Epidermal melanocyte (primary cell): ENCODE data around the gene GPATCH2.

ENCODE experiments used
- DNase-seq: peaks from one replicate; pipeline ENCODE4 v3.0.0; 2011; ENCODE audit warnings: low spot score; ENCODE audit not compliant: insufficient read length

The GPATCH2 gene

DNA sequence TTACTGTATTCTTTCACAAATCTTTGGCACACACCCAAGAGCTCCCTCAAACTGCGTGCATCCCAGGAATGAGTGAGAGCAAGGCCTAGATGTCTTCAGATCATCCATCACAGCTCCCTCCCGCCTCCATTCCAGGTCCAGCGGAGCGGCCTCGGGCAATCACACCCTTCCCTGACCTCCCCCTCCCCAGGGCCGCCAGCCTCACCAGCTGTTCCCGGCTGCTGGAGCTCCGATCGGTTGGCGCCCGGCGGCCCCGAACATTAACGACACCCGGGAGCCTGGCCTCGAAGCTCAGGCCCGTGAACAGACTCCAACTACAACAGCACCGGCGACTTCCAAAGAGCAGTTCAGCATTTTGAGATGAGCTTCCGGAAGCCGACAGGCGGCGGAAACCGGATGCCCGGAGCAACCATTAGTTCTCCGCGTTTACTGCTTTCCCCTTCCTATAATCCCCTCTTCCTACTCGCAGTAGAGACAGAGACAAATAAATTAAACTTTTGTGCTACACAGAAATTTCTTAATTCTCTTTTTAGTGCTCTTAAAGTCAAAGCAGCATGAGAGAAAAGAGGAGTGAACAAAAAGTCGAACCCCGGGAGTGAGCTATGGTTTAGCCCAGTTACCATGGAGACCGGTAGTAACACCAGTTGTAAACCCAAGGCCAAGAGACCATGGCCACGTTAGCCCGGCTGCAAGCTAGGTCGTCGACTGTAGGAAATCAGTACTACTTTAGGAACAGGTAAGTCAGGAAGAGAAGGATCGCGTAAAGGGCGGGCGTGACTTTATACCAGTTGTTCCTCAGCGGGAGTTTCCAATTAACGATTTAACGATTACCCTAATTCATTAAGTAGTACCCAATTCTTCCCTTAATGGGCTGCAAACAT lies at the start of gene GPATCH2, which contains the start of gene SPATA17:
TSS of gene GPATCH2 (minus strand) at position 380 of the 881 bp plus-strand sequence. CDS start at position 261, 119 bp downstream.
TSS of gene SPATA17 (plus strand) at position 634 of the 881 bp plus-strand sequence. CDS start at position 669, 35 bp downstream.
- peak; percentile 89 for DNase-seq

DNA sequence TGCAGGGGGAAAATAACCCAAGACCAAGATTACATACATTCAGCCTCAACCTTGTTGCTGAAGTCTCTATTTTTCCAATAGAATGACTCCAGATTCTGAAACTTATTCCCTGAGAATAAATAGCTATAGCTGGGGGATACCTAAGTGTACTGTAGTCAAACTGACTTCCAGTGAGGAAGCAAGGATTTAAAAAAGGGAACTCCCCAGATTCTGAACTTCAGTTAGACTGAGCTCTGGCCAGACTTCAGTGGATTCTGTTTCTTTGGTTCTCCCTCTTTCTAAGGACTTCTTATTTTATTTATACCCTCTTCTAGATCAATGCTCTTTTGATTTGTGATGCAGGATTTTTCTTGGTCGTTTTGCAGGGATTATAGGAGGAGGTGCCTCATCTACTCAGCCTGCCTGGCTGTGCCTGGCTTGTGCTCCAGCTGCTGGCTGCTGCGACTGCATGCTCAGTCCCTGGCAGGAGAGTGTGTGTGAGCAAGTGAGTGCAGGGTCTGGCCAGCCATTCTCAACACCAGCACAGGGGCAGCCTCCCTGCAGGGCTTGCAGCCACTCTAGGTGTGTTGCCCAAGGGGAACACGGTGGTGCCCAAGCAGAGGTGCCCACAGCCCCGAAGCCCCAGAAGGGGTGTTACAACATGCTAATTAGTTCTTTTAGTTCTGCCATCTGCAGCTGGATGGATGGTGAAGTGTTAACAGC lies 43.3 kb upstream of the GPATCH2 start:
- no peak for DNase-seq

DNA sequence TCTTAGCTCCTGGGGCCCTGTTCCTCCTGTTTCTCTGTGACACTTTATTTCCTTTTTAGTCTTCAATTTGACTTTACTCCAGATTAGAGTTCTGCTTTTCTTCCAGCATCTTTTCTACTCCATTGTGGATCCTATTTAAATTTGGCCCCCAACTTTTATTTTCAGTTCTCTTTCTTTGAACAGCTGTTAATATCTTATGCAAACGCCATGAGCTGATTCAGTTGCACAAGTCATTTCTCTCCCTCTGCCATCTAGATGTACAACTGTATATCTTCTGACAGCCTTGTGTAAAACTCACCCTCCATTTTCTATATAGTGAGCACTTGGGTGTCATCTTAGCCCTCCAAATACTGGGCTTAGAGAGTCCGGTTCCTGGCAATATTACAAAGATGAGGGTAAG lies 42.5 kb upstream of the GPATCH2 start:
- DNase-seq = no peak

DNA sequence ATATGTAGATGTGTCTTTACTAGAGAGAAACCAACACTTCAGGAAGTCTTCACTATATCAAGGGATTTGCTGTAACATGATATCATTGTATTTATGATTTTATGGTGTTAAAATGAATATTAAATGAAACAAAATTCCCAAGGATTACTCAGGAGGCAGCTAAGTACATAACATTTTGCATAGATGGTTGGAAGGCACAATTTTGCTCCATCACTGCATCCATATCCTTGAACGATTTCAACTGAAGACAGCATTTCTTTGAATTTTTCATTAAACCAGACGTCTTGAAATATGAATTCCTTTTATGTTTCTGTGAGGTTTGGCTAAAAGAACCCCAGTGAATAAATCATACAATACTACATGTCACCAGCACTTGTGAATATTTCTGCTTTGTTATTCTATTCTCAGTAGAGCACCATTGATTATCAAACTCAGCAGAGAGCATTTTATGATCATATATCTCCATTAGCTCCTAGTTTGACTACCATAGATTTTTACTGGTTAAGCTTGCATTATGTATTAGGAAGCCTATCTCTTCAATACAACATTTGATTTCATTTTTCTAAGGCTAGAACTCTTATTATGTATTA lies 37.6 kb upstream of the GPATCH2 start:
- no peak for DNase-seq

DNA sequence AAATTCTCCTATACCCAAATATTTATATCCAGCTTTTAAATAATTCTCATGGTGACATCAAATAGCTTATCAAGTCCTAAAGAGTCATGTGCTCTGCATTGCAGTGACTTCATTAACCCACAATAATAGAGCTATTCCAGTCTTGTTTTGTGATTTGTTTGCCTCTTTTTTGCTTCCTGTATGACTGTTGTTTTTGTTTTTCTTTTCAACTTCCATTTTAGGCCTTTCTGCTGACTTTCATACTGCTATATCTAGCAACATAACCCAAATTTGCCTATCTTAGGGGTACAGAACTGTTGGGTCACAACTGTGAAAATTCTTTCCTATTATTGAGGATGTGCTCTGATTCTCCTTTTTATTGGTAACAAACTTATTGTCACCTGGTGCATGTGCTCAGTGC lies 30.5 kb upstream of the GPATCH2 start:
- DNase-seq = no peak

DNA sequence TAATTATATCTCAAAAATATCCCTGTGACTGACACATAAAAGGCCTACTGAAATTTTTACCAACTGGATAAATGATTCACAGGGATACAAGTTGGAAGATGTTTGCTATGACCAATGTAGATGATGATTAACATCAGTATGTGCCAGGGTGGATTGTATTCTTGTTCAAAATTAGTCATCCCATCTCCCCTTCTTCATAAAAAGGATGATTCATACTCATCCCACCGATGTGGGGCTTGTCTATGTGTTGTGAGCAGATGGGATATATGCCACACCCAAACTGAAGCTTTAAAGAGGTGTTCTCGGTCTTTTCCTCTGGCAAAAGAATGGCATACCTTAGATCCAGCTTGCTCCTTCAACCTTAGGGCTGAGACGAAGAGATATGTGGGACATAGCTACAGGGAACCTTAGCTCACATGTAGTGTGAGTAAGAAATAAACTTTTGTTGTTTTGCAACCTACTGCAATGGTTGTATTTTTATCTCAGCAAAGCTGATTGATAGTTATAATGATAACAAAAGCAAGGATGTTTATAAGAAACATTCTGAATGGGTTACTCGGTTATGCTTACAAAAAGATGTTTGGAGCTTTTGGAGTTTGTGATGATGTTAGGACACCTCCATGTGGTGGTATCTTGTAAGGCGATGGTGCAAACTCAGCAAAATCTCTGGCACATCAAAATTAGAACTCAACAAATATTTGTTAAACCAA lies 29.6 kb upstream of the GPATCH2 start:
- no peak for DNase-seq

DNA sequence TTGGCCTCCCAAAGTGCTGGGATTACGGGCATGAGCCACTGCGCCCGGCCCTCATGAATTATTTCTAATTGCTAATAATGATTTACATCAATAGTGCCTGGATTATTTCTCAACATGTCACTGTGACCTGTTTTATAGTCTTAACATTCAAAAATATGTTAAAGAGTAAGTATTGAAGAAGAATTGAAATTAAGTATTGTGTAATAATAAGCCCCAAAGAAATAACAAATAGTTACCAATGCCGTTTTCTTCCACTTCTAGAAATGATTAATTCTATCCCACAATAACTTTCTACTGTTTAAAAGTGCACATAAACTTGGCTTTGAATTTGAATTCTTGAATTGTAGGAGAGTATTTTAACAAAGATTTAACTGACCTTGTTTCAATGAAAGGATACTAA lies 19.8 kb upstream of the GPATCH2 start:
- DNase-seq = no peak

DNA sequence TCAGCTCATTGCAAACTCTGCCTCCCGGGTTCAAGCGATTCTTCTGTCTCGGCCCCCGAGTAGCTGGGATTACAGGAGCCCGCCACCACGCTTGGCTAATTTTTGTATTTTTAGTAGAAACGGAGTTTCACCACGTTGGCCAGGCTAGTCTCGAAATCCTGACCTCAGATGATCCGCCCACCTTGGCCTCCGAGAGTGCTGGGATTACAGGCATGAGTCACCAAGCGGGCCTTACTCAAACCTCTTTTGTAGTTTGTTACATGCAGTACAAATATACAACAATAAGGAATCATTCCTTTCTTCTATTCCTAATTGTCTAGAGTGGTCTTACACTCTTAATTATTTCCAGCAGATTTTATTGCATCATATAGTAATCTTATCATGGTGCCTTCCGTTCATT lies 16.9 kb upstream of the GPATCH2 start:
- DNase-seq = no peak

DNA sequence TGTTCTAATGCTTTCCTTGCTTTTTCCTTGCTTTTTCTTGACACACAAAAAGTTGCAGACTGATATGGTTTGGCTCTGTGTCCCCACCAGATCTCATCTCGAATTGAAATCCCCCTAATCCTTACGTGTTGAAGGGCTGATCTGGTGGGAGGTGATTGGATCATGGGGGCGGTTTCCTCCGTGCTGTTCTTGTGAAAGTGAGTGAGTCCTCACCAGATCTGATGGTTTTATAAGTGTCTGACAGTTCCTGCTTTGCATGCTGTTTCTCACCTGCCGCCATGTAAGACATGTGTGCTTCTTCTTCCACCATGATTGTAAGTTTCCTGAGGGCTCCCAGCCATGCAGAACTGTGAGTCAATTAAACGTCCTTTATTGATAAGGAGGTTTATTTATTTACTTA lies 11.6 kb upstream of the GPATCH2 start:
- DNase-seq = no peak

DNA sequence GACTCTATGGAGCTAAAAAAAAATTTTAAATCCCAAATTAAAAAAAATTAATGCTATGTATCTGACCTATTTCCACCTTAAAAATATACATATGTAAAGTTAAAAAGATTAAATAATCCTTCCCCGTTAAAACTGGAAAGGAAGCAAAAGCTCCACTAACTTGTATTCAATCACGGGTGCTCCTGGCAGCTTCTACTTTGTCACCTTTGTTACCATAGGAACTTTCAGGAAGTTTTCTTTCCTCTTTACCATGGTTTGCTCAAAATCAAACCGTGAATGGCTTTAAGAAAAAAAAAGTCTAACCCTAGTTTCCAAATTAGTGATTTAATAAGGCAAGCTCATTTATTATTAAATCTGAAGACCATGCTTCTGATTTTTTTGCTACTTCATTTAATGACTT lies 3.5 kb downstream of the GPATCH2 start:
- no peak for DNase-seq

DNA sequence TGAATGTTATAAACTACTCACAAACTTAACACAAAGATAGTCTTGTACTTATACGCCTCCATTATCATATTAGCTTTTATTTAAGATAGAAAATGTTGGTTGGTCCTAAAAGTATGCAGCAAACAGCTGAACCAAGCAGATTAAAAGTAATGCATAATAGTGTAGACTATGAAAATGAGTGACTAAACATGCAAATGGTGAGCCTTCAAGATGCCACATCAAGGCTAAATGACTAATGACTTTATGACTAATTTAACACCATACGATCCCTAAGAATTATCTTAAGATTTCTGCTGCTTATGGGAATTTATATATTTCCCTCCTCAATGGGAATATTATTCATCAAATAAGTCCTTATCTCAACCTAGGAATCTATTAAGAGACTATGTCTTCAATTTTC lies 4.6 kb downstream of the GPATCH2 start:
- DNase-seq = no peak

DNA sequence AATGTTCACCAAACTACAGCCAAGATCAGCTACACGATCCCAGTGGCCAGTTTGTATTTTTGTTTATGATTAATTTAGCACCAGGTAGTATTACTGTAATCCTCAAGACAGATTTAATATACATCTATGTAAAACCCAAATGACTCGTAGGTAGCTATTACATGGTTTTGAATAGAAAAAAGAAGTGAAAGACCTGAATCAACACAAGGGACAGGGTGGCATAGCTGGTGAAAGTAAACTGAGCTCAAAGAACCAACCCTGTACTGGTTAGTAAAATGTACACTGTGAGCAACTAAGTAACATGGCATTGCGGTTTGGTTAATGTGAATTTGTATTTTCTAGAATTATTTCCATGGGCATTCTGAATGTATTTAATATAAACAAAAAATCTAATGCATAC lies 8.8 kb downstream of the GPATCH2 start:
- DNase-seq = no peak

DNA sequence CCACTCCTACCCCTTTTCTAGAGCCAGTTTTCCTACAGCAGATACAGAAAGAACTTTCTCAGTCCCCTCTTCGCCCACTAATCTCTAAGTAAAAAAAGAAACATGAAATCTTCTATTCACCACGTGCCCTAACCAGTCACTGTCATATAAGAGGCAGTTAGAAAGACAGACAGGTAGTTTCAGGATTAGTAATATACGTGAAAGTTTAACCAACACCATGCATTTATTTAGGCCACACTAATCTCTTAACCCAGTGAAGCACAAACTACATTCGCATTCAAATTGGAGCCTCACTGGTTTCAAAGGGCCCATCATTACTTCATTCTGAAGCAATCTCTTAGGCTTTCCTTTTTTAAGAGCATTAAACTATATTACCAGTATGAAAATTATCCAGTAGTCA lies 10.1 kb downstream of the GPATCH2 start:
- no peak for DNase-seq

DNA sequence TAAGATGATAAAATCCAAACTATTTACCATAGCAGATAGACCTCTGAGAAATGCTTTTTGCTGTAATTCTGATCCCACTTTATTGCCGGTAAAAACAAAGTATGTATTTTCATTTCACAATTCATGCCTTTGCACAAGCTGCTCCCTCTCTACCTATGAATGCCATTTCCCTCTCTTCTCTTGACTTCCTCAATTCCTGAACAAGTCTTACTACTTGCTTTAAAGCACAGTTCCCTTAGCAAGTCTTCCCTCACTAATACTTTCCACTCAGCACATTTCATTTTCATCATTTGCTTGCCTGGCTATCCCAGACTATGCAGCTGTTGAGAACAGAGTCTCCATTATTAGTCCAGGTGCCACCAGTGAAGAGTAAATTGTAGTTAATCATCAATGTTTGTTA lies 13.8 kb downstream of the GPATCH2 start:
- DNase-seq = no peak

DNA sequence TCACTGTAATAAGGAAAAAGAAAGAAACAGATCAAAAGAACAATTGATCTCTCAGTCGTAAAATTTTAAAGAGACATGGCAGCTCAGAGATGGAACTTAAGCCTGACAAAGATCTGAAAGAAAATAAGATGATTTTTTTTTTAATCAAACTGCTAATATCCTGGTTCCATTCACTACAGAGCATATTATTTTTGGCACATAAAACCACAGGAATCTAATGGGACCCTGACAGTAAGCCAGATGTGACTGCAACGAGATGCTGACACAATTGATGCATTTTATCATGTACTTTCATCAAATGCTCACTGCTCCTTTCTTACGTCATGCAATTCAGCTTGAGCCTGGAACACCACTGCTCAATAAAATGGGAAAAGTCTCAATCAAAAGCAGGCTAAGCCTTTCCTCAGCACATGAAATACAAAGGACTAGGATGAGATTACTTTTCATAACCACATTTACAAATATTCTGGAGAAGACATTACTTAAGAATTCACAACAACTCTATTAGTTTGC lies 16.6 kb downstream of the GPATCH2 start:
- no peak for DNase-seq

DNA sequence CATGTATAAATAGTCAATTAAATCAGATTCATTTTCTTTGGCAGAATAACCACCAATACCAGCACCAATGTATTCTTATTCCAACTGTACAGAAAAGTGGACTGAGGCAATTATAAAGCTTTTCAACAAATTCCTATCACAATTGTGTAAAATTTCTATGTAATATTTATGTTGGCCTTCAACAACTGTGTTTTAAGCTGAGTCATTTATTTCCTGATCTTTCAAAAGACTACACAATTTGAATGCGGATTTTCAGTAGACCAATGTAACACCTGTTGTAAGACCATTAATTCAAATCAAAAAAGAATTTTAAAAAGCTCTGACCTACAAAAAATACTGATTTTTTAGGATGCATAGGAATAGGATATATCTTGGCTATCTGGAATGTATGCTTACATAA lies 25.5 kb downstream of the GPATCH2 start:
- no peak for DNase-seq

DNA sequence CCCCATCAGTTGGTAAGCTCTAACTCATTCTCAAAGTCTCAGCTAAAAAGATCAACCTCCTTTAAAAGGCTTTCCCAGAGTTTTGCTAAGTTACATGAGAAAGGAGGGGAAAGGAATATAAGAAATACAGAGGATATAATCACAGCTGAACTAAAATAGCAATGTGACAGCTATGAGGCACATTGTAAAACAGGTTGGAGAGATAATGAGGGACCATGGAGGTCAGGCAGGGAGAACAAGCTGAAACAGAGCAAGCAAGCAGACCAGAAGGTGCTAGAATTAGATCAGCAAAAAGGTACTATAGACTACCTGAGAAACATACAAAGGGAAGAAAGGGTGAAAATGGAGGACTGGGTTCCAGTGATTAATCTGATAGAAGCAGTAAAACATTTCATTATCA lies 28.5 kb downstream of the GPATCH2 start:
- DNase-seq = no peak

DNA sequence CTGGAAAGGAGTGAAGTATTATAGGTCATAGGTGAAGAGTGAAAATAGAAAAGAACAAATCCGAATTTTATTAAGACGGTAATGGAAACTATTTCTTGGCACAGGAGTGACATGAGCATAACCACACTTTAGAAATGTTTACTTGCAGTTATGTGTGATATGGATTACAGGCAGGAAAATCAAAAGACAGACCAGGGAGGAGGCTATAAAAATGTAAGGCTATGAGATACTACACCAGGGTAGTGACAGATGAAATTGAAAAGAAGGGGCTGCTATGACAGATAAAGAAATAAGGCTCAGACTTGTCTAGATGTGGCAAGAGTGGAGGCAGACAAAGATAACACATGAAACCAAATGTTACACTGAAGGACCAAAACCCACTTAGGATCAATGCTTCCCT lies 31.7 kb downstream of the GPATCH2 start:
- no peak for DNase-seq

DNA sequence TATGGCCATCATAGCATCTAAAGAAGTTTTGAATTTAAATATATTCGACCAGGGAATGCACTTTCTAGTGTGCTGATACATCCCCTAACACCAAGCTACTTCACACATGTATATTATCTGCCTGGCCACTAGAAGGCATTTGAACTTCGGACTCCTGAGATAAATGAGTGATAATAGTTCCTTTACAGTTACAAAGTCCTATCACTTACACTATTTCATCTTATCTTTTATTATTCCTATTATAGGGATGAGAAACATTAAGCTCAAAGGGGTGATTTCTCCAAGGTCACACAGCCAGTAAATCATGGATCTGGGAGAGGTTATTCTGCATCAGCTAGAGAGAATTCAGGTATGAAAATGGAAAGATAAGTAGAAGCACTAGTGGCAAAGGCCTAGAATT lies 40.3 kb downstream of the GPATCH2 start:
- DNase-seq = no peak

DNA sequence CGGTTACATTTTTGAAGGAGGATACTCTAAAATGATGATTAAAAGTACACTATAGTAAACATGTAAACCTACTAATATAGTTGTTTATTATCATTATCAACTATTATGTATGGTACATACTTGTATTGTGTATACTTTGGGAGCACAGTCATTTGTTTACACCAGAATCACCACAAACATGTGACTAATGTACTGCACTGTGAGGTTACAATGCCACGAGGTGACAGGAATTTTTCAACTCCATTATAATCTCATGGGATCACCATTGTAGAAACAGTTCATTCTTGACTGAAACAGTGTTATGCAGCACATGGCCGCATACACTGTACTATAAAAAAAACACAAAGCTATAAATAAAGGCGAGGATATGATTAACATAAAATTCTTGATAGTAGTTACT lies 44.3 kb downstream of the GPATCH2 start:
- DNase-seq = no peak

DNA sequence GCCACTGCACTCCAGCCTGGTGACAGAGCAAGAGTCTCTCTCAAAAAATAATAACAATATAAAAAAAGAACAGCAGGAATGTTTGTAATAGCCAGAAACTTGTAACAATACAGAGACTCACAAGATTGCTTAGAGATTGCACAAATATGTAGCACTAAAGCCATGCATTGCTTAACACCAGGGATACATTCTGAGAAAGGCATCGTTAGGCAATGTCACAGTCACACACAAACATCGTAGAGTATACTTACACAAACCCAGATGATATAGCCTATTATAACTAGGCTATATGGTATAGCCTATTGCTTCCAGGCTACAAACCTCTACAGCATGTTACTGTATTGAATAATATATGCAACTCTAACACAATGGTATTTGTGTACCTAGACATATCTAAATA lies 45.3 kb downstream of the GPATCH2 start:
- DNase-seq = no peak
